Activated CD4-positive, alpha-beta T cell treated with anti-CD3 and anti-CD28 coated beads for 36 hours (primary cell): Measurements from ENCODE around the gene PLCB1. TPM values are rescaled to one million over a fixed set of nuclear protein-coding genes. Genes with fewer than 3 reads are reported as not detected.
"Not testable (repeated sequence)": the region's sequence is repeated elsewhere in the genome, so short reads cannot be mapped to it uniquely, and the experiment has no call there.

Experiments
- ATAC-seq: fragments of 200-7000 bp; cut with Tn5 transposase; one replicate; pipeline ENCODE4 v1.10.0; 2021; ENCODE audit warnings: mild to moderate bottlenecking, moderate library complexity
- CTCF ChIA-PET: fragments of 350-600 bp; sonication (Branson Sonifier 250); formaldehyde crosslinking; loops from one replicate; lab custom pipeline; 2021; ENCODE audit warnings: antibody characterized with exemption; lab: Charles Lee
- POLR2A ChIA-PET: fragments of 350-600 bp; sonication (Branson Sonifier 250); formaldehyde crosslinking; loops from one replicate; lab custom pipeline; 2021; ENCODE audit warnings: antibody characterized with exemption, inconsistent platforms; lab: Charles Lee
- DNase-seq: peaks from one replicate; pipeline ENCODE4 v3.0.0-alpha.2; 2020
- H3K27ac Mint-ChIP-seq: one replicate; pipeline ENCODE4 v1.8.0; 2021; ENCODE audit warnings: mixed read lengths
- H3K27me3 Mint-ChIP-seq: one replicate; pipeline ENCODE4 v1.8.0; 2021; ENCODE audit warnings: mixed read lengths
- H3K36me3 Mint-ChIP-seq: one replicate; pipeline ENCODE4 v1.8.0; 2021; ENCODE audit warnings: low read depth, mixed read lengths
- H3K4me1 Mint-ChIP-seq: one replicate; pipeline ENCODE4 v1.8.0; 2021; ENCODE audit warnings: mixed read lengths
- H3K4me3 Mint-ChIP-seq: one replicate; pipeline ENCODE4 v1.8.0; 2021; ENCODE audit warnings: mild to moderate bottlenecking, moderate library complexity, mixed read lengths
- H3K9me3 Mint-ChIP-seq: one replicate; pipeline ENCODE4 v1.8.0; 2021; ENCODE audit warnings: low read depth, mixed read lengths
- intact Hi-C, 2 experiments: fragments of 100-400 bp; cut with DNase I in 1 of 2; cut with micrococcal nuclease in 1 of 2; formaldehyde crosslinking; loops; one replicate each; pipeline versions ENCODE4 v1.14.2 to v1.15.1; 2022 to 2024; cut with DNase I, micrococcal nuclease
- total RNA-seq, 2 experiments: library from RNA; stranded (reverse); gene quantifications; one replicate each; pipeline ENCODE4 v1.2.3, GENCODE V29; 2021

Gene PLCB1
- total RNA-seq, 2 experiments from 2014 or later: 1.4 to 1.5 TPM

GRCh38 chr20:8600910-8601541 is 469.0 kb downstream of the PLCB1 start:
- ATAC-seq, DNase-seq, H3K27ac Mint-ChIP-seq, POLR2A ChIA-PET, H3K4me3 Mint-ChIP-seq, H3K9me3 Mint-ChIP-seq, CTCF ChIA-PET, H3K36me3 Mint-ChIP-seq, intact Hi-C loops, H3K27me3 Mint-ChIP-seq: not testable (repeated sequence)
- peaks cover 21% of the 10 kb centered on the region for H3K4me1 Mint-ChIP-seq

- Mint-ChIP-seq H3K36me3 (no peaks in the 10 kb centered on the region), H3K4me3 (no peak overlapping the region), H3K4me1 (peaks cover 21% of the 10 kb centered on the region), H3K27me3 (no peaks in the 10 kb centered on the region), H3K27ac (no peak overlapping the region), H3K9me3 (no peaks in the 10 kb centered on the region)
- intact Hi-C loops: no loop called here
- ChIA-PET CTCF (no interaction called here), POLR2A (no interaction called here)
- peak; percentile 75 for ATAC-seq
- DNase-seq: peak; percentile 19
These were observed 469.5 kb downstream of the PLCB1 start for GRCh38 chr20:8601542-8601912.

GRCh38 chr20:8602389-8603116 is 470.5 kb downstream of the PLCB1 start:
- H3K4me3 Mint-ChIP-seq: no peak overlapping the region
- peaks cover 21% of the 10 kb centered on the region for H3K4me1 Mint-ChIP-seq
- no peaks in the 10 kb centered on the region for H3K9me3 Mint-ChIP-seq
- H3K27ac Mint-ChIP-seq: peak overlapping the region; percentile 16
- intact Hi-C loops: no loop called here
- ChIA-PET CTCF (interaction anchor here (1.0 kb wide), 1 partner anchor 119 kb away, joined by 3 read pairs; no protein-coding TSS in a partner anchor), POLR2A (no interaction called here)
- no peaks in the 10 kb centered on the region for H3K36me3 Mint-ChIP-seq
- ATAC-seq (peak; percentile 30), DNase-seq (no peak)
- H3K27me3 Mint-ChIP-seq: no peaks in the 10 kb centered on the region

GRCh38 chr20:8608470-8608869 is 476.4 kb downstream of the PLCB1 start:
- ATAC-seq: no peak
- intact Hi-C loops: no loop called here
- POLR2A ChIA-PET: no interaction called here
- H3K27me3 Mint-ChIP-seq: no peaks in the 10 kb centered on the region
- no peaks in the 10 kb centered on the region for H3K36me3 Mint-ChIP-seq
- DNase-seq: no peak
- CTCF ChIA-PET: interaction anchor here (0.6 to 0.8 kb wide), 2 partner anchors 10 to 1732 kb away, joined by 3 to 4 read pairs; no protein-coding TSS in a partner anchor
- H3K4me3 Mint-ChIP-seq: no peak overlapping the region
- H3K4me1 Mint-ChIP-seq: no peaks in the 10 kb centered on the region
- no peaks in the 10 kb centered on the region for H3K9me3 Mint-ChIP-seq
- H3K27ac Mint-ChIP-seq: no peak overlapping the region

GRCh38 chr20:8616792-8617191 is 484.7 kb downstream of the PLCB1 start:
- ATAC-seq: no peak
- Mint-ChIP-seq H3K4me3 (no peak overlapping the region), H3K27me3 (no peaks in the 10 kb centered on the region), H3K4me1 (no peaks in the 10 kb centered on the region), H3K9me3 (no peaks in the 10 kb centered on the region), H3K27ac (no peak overlapping the region), H3K36me3 (no peaks in the 10 kb centered on the region)
- POLR2A ChIA-PET: no interaction called here
- CTCF ChIA-PET: no interaction called here
- intact Hi-C loops: no loop called here
- no peak for DNase-seq

GRCh38 chr20:8621001-8621400 is 488.9 kb downstream of the PLCB1 start:
- no peak for ATAC-seq
- Mint-ChIP-seq H3K27me3 (no peaks in the 10 kb centered on the region), H3K27ac (no peak overlapping the region), H3K4me3 (no peak overlapping the region), H3K9me3 (no peaks in the 10 kb centered on the region), H3K4me1 (no peaks in the 10 kb centered on the region), H3K36me3 (no peaks in the 10 kb centered on the region)
- CTCF ChIA-PET: interaction anchor here (0.6 kb wide), 1 partner anchor 27 kb away, joined by 4 read pairs; no protein-coding TSS in a partner anchor
- no peak for DNase-seq
- POLR2A ChIA-PET: no interaction called here
- intact Hi-C loops: no loop called here

GRCh38 chr20:8624046-8624445 is 492.0 kb downstream of the PLCB1 start:
- CTCF ChIA-PET: interaction anchor here (1.2 kb wide), 1 partner anchor 12 kb away, joined by 3 read pairs; no protein-coding TSS in a partner anchor
- ATAC-seq: no peak
- no peaks in the 10 kb centered on the region for H3K9me3 Mint-ChIP-seq
- H3K27me3 Mint-ChIP-seq: no peaks in the 10 kb centered on the region
- H3K4me1 Mint-ChIP-seq: no peaks in the 10 kb centered on the region
- no peak for DNase-seq
- no peak overlapping the region for H3K4me3 Mint-ChIP-seq
- no peaks in the 10 kb centered on the region for H3K36me3 Mint-ChIP-seq
- intact Hi-C loops: no loop called here
- no peak overlapping the region for H3K27ac Mint-ChIP-seq
- POLR2A ChIA-PET: no interaction called here

- DNase-seq (no peak), ATAC-seq (no peak)
- ChIA-PET POLR2A (no interaction called here), CTCF (no interaction called here)
- Mint-ChIP-seq H3K4me3 (no peak overlapping the region), H3K27ac (no peak overlapping the region), H3K4me1 (no peaks in the 10 kb centered on the region), H3K36me3 (no peaks in the 10 kb centered on the region), H3K9me3 (no peaks in the 10 kb centered on the region), H3K27me3 (no peaks in the 10 kb centered on the region)
- intact Hi-C loops: no loop called here
These were observed 492.6 kb downstream of the PLCB1 start for GRCh38 chr20:8624616-8625015.

GRCh38 chr20:8627340-8628004 is 495.4 kb downstream of the PLCB1 start:
- Mint-ChIP-seq H3K27me3 (no peaks in the 10 kb centered on the region), H3K36me3 (no peaks in the 10 kb centered on the region), H3K9me3 (no peaks in the 10 kb centered on the region), H3K4me3 (no peak overlapping the region), H3K4me1 (no peaks in the 10 kb centered on the region), H3K27ac (no peak overlapping the region)
- intact Hi-C loops: no loop called here
- ChIA-PET CTCF (no interaction called here), POLR2A (no interaction called here)
- no peak for DNase-seq
- ATAC-seq: no peak

- Mint-ChIP-seq H3K27me3 (no peaks in the 10 kb centered on the region), H3K9me3 (no peaks in the 10 kb centered on the region), H3K27ac (no peak overlapping the region), H3K36me3 (no peaks in the 10 kb centered on the region), H3K4me1 (no peaks in the 10 kb centered on the region), H3K4me3 (no peak overlapping the region)
- intact Hi-C loops: no loop called here
- ChIA-PET CTCF (interaction anchor here (0.5 kb wide), 1 partner anchor 264 kb away, joined by 3 read pairs; no protein-coding TSS in a partner anchor), POLR2A (no interaction called here)
- ATAC-seq (no peak), DNase-seq (no peak)
These were observed 499.2 kb downstream of the PLCB1 start for GRCh38 chr20:8631271-8631670.

GRCh38 chr20:8633366-8633765 is 501.3 kb downstream of the PLCB1 start:
- no peak overlapping the region for H3K27ac Mint-ChIP-seq
- no peak for DNase-seq
- H3K4me3 Mint-ChIP-seq: no peak overlapping the region
- no peak for ATAC-seq
- CTCF ChIA-PET: no interaction called here
- H3K36me3 Mint-ChIP-seq: no peaks in the 10 kb centered on the region
- intact Hi-C loops: no loop called here
- H3K4me1 Mint-ChIP-seq: no peaks in the 10 kb centered on the region
- H3K9me3 Mint-ChIP-seq: no peaks in the 10 kb centered on the region
- POLR2A ChIA-PET: no interaction called here
- H3K27me3 Mint-ChIP-seq: no peaks in the 10 kb centered on the region
